H9 (cell line): ENCODE results near the gene GNGT2. TPM values are rescaled to one million over a fixed set of nuclear protein-coding genes. Genes with fewer than 3 reads are reported as not detected.
A peak's percentile ranks its signal among the peaks of the same experiment; 100 is the strongest.

Source experiments
- DNase-seq: peaks from one replicate; pipeline ENCODE4 v3.0.0-alpha.2; 2017
- H2AFZ ChIP-seq: one replicate; pipeline ENCODE4 v1.6.1; 2013; ENCODE audit warnings: mild to moderate bottlenecking, low read length, control low read depth, moderate library complexity
- H2AK5ac ChIP-seq: 2 replicates; pipeline ENCODE4 v1.6.1; 2013; ENCODE audit warnings: low read length, control low read depth, mixed read lengths; ENCODE audit not compliant: insufficient read length
- H2BK120ac ChIP-seq: one replicate; pipeline ENCODE4 v1.6.1; 2013; ENCODE audit warnings: low read depth, mild to moderate bottlenecking, low read length, control low read depth, inconsistent platforms; ENCODE audit not compliant: poor library complexity, severe bottlenecking
- H2BK12ac ChIP-seq: 2 replicates; pipeline ENCODE4 v1.6.1; 2013; ENCODE audit warnings: low read length, control low read depth, mixed read lengths, low read depth; ENCODE audit not compliant: insufficient read length
- H2BK15ac ChIP-seq: 2 replicates; pipeline ENCODE4 v1.6.1; 2013; ENCODE audit warnings: low read depth, low read length, control low read depth
- H2BK20ac ChIP-seq: one replicate; pipeline ENCODE4 v1.6.1; 2013; ENCODE audit warnings: low read depth, mild to moderate bottlenecking, low read length, control low read depth, inconsistent platforms; ENCODE audit not compliant: poor library complexity, severe bottlenecking
- H2BK5ac ChIP-seq: 2 replicates; pipeline ENCODE4 v1.6.1; 2013; ENCODE audit warnings: low read length, control low read depth, mixed read lengths; ENCODE audit not compliant: insufficient read length
- H3K14ac ChIP-seq: 2 replicates; pipeline ENCODE4 v1.6.1; 2013; ENCODE audit warnings: low read length, control low read depth; ENCODE audit not compliant: insufficient read depth
- H3K18ac ChIP-seq: 2 replicates; pipeline ENCODE4 v1.6.1; 2013; ENCODE audit warnings: low read depth, mild to moderate bottlenecking, mixed read lengths, low read length, control low read depth; ENCODE audit not compliant: insufficient read length
- H3K23ac ChIP-seq: 2 replicates; pipeline ENCODE4 v1.6.1; 2013; ENCODE audit warnings: low read length, control low read depth, mixed read lengths, low read depth; ENCODE audit not compliant: insufficient read length
- H3K23me2 ChIP-seq: 2 replicates; pipeline ENCODE4 v1.6.1; 2013; ENCODE audit warnings: low read depth, mild to moderate bottlenecking, mixed read lengths, low read length, control low read depth; ENCODE audit not compliant: insufficient read length, poor library complexity, severe bottlenecking
- H3K27ac ChIP-seq: 2 replicates; pipeline ENCODE4 v1.5.1; 2013; ENCODE audit warnings: low read length, control low read depth, mixed read lengths, low read depth; ENCODE audit not compliant: insufficient read length
- H3K27me3 ChIP-seq: 2 replicates; pipeline ENCODE4 v1.6.1; 2013; ENCODE audit warnings: low read length, control low read depth, inconsistent platforms; ENCODE audit not compliant: insufficient read depth
- H3K4ac ChIP-seq: 2 replicates; pipeline ENCODE4 v1.6.1; 2013; ENCODE audit warnings: low read depth, mild to moderate bottlenecking, control low read depth, inconsistent platforms, low read length, moderate library complexity
- H3K4me1 ChIP-seq: 2 replicates; pipeline ENCODE4 v1.6.1; 2013; ENCODE audit warnings: low read length, control low read depth, inconsistent platforms; ENCODE audit not compliant: insufficient read depth
- H3K4me2 ChIP-seq: 2 replicates; pipeline ENCODE4 v1.6.1; 2013; ENCODE audit warnings: low read length, control low read depth, mixed read lengths; ENCODE audit not compliant: insufficient read length, insufficient read depth
- H3K56ac ChIP-seq: 2 replicates; pipeline ENCODE4 v1.6.1; 2013; ENCODE audit warnings: low read depth, mild to moderate bottlenecking, mixed read lengths, low read length, control low read depth; ENCODE audit not compliant: insufficient read length
- H3K79me1 ChIP-seq: 2 replicates; pipeline ENCODE4 v1.6.1; 2013; ENCODE audit warnings: low read depth, mild to moderate bottlenecking, moderate library complexity, low read length, control low read depth, inconsistent platforms; ENCODE audit not compliant: insufficient read depth, poor library complexity, severe bottlenecking
- H3K79me2 ChIP-seq: 2 replicates; pipeline ENCODE4 v1.6.1; 2013; ENCODE audit warnings: low read length, control low read depth, inconsistent platforms; ENCODE audit not compliant: insufficient read depth
- H3K9ac ChIP-seq: 2 replicates; pipeline ENCODE4 v1.6.1; 2013; ENCODE audit warnings: low read length, control low read depth, mixed read lengths; ENCODE audit not compliant: insufficient read length; ENCODE audit errors: extremely low read depth
- H3K9me3 ChIP-seq: one replicate; pipeline ENCODE4 v1.6.1; 2013; ENCODE audit warnings: low read depth, low read length, inconsistent platforms; ENCODE audit not compliant: control insufficient read depth
- H3T11ph ChIP-seq: one replicate; pipeline ENCODE4 v1.6.1; 2013; ENCODE audit warnings: mild to moderate bottlenecking, low read length, control low read depth, inconsistent platforms
- H4K20me1 ChIP-seq: one replicate; pipeline ENCODE4 v1.6.1; 2013; ENCODE audit not compliant: control insufficient read depth, insufficient read length, insufficient read depth
- H4K5ac ChIP-seq: 2 replicates; pipeline ENCODE4 v1.6.1; 2013; ENCODE audit warnings: low read depth, mild to moderate bottlenecking, mixed read lengths, low read length, control low read depth; ENCODE audit not compliant: insufficient read length
- H4K8ac ChIP-seq: replicated peaks from 2 replicates; pipeline ENCODE4 v1.6.1; 2013; ENCODE audit warnings: low read length, control low read depth, mixed read lengths, low read depth; ENCODE audit not compliant: insufficient read length
- H4K91ac ChIP-seq: 2 replicates; pipeline ENCODE4 v1.6.1; 2013; ENCODE audit warnings: low read depth, mild to moderate bottlenecking, moderate library complexity, mixed read lengths, low read length, control low read depth; ENCODE audit not compliant: insufficient read length
- H3K27ac Mint-ChIP-seq, 3 experiments: 2 replicates in 2 of 3; 3 replicates in 1 of 3; pipeline ENCODE4 v1.8.0; 2020 to 2021; ENCODE audit warnings: mixed read lengths in 3 of 3, mild to moderate bottlenecking in 1 of 3, moderate library complexity in 1 of 3
- H3K27me3 Mint-ChIP-seq: 2 replicates; pipeline ENCODE4 v1.8.0; 2021; ENCODE audit warnings: low read depth, mild to moderate bottlenecking, moderate library complexity, mixed read lengths
- H3K36me3 Mint-ChIP-seq, 3 experiments: 2 replicates in 2 of 3; 3 replicates in 1 of 3; pipeline ENCODE4 v1.8.0; 2020 to 2021; ENCODE audit warnings: low read depth in 3 of 3, mixed read lengths in 3 of 3; ENCODE audit not compliant: insufficient read depth in 1 of 3
- H3K4me1 Mint-ChIP-seq, 2 experiments: 2 replicates each; pipeline ENCODE4 v1.8.0; 2020; ENCODE audit warnings: mixed read lengths in 2 of 2
- H3K4me3 Mint-ChIP-seq, 2 experiments: 2 replicates in 1 of 2; 3 replicates in 1 of 2; pipeline ENCODE4 v1.8.0; 2020 to 2021; ENCODE audit warnings: mild to moderate bottlenecking in 2 of 2, mixed read lengths in 2 of 2, moderate library complexity in 1 of 2
- H3K9me3 Mint-ChIP-seq, 2 experiments: 2 replicates in 1 of 2; 3 replicates in 1 of 2; pipeline ENCODE4 v1.8.0; 2020; ENCODE audit warnings: mild to moderate bottlenecking in 2 of 2, mixed read lengths in 2 of 2, moderate library complexity in 1 of 2
- WGBS: extraction: QIAGEN DNeasy Blood & Tissue Kit; methylation state at CpG from one replicate; pipeline ENCODE4 v1.1.7; 2013; ENCODE audit warnings: missing lambda C conversion rate, low lambda C conversion rate, mixed read lengths; ENCODE audit not compliant: insufficient read length; ENCODE audit errors: extremely low coverage; 5-methylcytosine and 5-hydroxymethylcytosine counted together
- total RNA-seq: library from RNA; stranded (reverse); gene quantifications from 2 replicates; pipeline ENCODE4 v1.2.1, GENCODE V29; 2021
- TF ChIP-seq, protein P1 (sequence below): fragments of 200-600 bp; sonication (generic); conservative IDR thresholded peaks from 3 replicates; pipeline ENCODE4 v1.8.0; 2021; ENCODE audit warnings: antibody characterized with exemption, mild to moderate bottlenecking

The GNGT2 gene
- total RNA-seq, 1 experiment from 2014 or later, result 0.42 TPM

DNA sequence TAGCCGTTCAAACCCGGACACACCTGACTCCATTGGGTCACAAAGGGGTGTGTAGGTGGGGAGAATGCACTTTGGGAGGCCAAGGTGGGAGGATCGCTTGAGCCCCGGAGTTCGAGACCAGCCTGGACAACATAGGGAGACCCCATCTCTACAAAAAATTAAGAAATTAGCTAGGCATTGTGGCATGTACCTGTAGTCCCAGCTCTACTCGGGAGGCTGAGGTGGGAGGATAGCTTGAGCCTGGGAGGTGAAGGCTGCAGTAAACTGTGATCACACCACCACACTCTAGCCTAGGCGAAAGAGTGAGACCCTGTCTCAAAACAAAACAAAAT is 21.2 kb upstream of the GNGT2 start:
- DNase-seq, result no peak
- Histone ChIP-seq H2AFZ (no peak overlapping the region), H3T11ph (no peak overlapping the region), H3K27ac (no peak overlapping the region), H3K4me1 (no peaks in the 10 kb centered on the region), H3K79me1 (no peaks in the 10 kb centered on the region), H2BK120ac (no peak overlapping the region), H2BK5ac (no peak overlapping the region), H2AK5ac (no peak overlapping the region), H3K4me2 (peak overlapping the region; percentile 63), H3K18ac (no peak overlapping the region), H3K27me3 (peaks cover 9% of the 10 kb centered on the region; the same call in 1 of the 2 replicates), H3K56ac (no peak overlapping the region), H3K4ac (no peak overlapping the region), H3K23me2 (peaks cover 6% of the 10 kb centered on the region), H2BK20ac (no peak overlapping the region), H3K23ac (no peak overlapping the region), H2BK15ac (no peak overlapping the region), H4K8ac (no peak overlapping the region), H3K9ac (no peak overlapping the region), H3K9me3 (no peaks in the 10 kb centered on the region), H4K20me1 (no peaks in the 10 kb centered on the region), H3K79me2 (no peaks in the 10 kb centered on the region), H3K14ac (no peak overlapping the region), H2BK12ac (no peak overlapping the region), H4K5ac (no peak overlapping the region), H4K91ac (no peak overlapping the region)
- H3K27ac Mint-ChIP-seq, result no peak overlapping the region
- H3K36me3 Mint-ChIP-seq, result no peaks in the 10 kb centered on the region; a peak in 1 of 7 replicates
- H3K9me3 Mint-ChIP-seq, result no peaks in the 10 kb centered on the region
- peak overlapping the region; percentile 62 to 85 for H3K4me3 Mint-ChIP-seq
- TF ChIP-seq, protein P1, sequence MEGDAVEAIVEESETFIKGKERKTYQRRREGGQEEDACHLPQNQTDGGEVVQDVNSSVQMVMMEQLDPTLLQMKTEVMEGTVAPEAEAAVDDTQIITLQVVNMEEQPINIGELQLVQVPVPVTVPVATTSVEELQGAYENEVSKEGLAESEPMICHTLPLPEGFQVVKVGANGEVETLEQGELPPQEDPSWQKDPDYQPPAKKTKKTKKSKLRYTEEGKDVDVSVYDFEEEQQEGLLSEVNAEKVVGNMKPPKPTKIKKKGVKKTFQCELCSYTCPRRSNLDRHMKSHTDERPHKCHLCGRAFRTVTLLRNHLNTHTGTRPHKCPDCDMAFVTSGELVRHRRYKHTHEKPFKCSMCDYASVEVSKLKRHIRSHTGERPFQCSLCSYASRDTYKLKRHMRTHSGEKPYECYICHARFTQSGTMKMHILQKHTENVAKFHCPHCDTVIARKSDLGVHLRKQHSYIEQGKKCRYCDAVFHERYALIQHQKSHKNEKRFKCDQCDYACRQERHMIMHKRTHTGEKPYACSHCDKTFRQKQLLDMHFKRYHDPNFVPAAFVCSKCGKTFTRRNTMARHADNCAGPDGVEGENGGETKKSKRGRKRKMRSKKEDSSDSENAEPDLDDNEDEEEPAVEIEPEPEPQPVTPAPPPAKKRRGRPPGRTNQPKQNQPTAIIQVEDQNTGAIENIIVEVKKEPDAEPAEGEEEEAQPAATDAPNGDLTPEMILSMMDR, result no peak
- H3K27me3 Mint-ChIP-seq, result peaks cover 65% of the 10 kb centered on the region
- peaks cover 21 to 25% of the 10 kb centered on the region in 2 experiments for H3K4me1 Mint-ChIP-seq
- no CpG with 5 or more reads among the region's 7 CpGs for WGBS
